K562 (cell line): ENCODE measurements around the gene PLCL1. TPM values are rescaled to one million over a fixed set of nuclear protein-coding genes. Genes with fewer than 3 reads are reported as not detected.

Experiments
- ATAC-seq: fragments of 200-7000 bp; cut with Tn5 transposase; 3 replicates; pipeline ENCODE4 v1.9.1; 2020; ENCODE audit warnings: moderate library complexity
- BruUV-seq: library from RNA; stranded (reverse); fragments of 400-500 nt; replicated peaks from 2 replicates; lab custom pipeline; 2021; lab: Mats Ljungman, UMichigan
- CTCF ChIA-PET: fragments of 300-600 bp; formaldehyde crosslinking; extraction: SDS; loops from one replicate; lab custom pipeline; 2021; ENCODE audit warnings: low intra/inter-chr PET ratio; lab: Yijun Ruan, JAX
- POLR2A ChIA-PET: fragments of 300-600, 350-650 bp; sonication (Branson Sonifier 250); formaldehyde crosslinking; extraction: SDS; loops from one replicate; lab custom pipeline; 2021; ENCODE audit warnings: antibody characterized with exemption, inconsistent platforms; lab: Yijun Ruan, JAX
- DNase-seq, 4 experiments: peaks; one replicate each; pipeline versions ENCODE4 v3.0.0 to v3.0.0-alpha.2; 2011 to 2018; ENCODE audit warnings: low spot score in 3 of 4, mixed read lengths in 3 of 4; ENCODE audit errors: extremely low read depth in 1 of 4
- FAIRE-seq: peaks from 2 replicates; lab custom pipeline; 2011; peaks lifted over from hg19 to GRCh38; lab: Jason Lieb, UNC
- H2AFZ ChIP-seq: 2 replicates; pipeline ENCODE4 v1.6.0; 2011; ENCODE audit warnings: low read depth, low read length, control low read depth, inconsistent platforms
- H3K27ac ChIP-seq: fragments of 200-600 bp; 3 replicates; pipeline ENCODE4 v1.8.0; 2011; ENCODE audit warnings: low read depth, mild to moderate bottlenecking, control low read depth, inconsistent platforms, low read length, moderate library complexity, mixed read lengths; ENCODE audit errors: extremely low read depth
- H3K27me3 ChIP-seq, 2 experiments: fragments of 300-600 bp in 1 of 2; 2 replicates in 1 of 2; 3 replicates in 1 of 2; pipeline versions ENCODE4 v1.6.0 to v1.8.0; 2011; ENCODE audit warnings: inconsistent platforms in 2 of 2, low read length in 2 of 2, mild to moderate bottlenecking in 1 of 2, mixed read lengths in 1 of 2, moderate library complexity in 1 of 2; ENCODE audit not compliant: control insufficient read depth in 2 of 2, insufficient read depth in 2 of 2
- H3K36me3 ChIP-seq: fragments of 300-600 bp; 3 replicates; pipeline ENCODE4 v1.8.0; 2011; ENCODE audit warnings: mild to moderate bottlenecking, low read length, inconsistent platforms; ENCODE audit not compliant: control insufficient read depth, insufficient read depth
- H3K4me1 ChIP-seq, 2 experiments: fragments of 200-600 bp in 1 of 2; replicated peaks in 1 of 2; 2 replicates in 1 of 2; 3 replicates in 1 of 2; pipeline versions ENCODE4 v1.5.1 to v1.8.0; 2011; ENCODE audit warnings: inconsistent platforms in 2 of 2, low read length in 2 of 2, mild to moderate bottlenecking in 1 of 2, mixed read lengths in 1 of 2, moderate library complexity in 1 of 2; ENCODE audit not compliant: control insufficient read depth in 2 of 2, insufficient read depth in 2 of 2
- H3K4me2 ChIP-seq: 2 replicates; pipeline ENCODE4 v1.6.1; 2011; ENCODE audit warnings: low read length, control low read depth, inconsistent platforms, mixed read lengths; ENCODE audit not compliant: insufficient read depth
- H3K4me3 ChIP-seq: fragments of 200-600 bp; sonication (generic), shearing (Covaris generic); 2 replicates; pipeline ENCODE4 v1.5.1; 2016; ENCODE audit warnings: control low read depth, inconsistent platforms
- H3K79me2 ChIP-seq: fragments of 200-600 bp; 3 replicates; pipeline ENCODE4 v1.8.0; 2011; ENCODE audit warnings: low read length, inconsistent platforms; ENCODE audit not compliant: control insufficient read depth, insufficient read depth
- H3K9ac ChIP-seq, 2 experiments: 2 replicates each; pipeline versions ENCODE4 v1.6.0 to v1.6.1; 2011; ENCODE audit warnings: low read depth in 2 of 2, low read length in 2 of 2, control low read depth in 1 of 2, inconsistent platforms in 1 of 2, mild to moderate bottlenecking in 1 of 2, mixed read lengths in 1 of 2; ENCODE audit not compliant: insufficient read depth in 1 of 2
- H3K9me1 ChIP-seq: one replicate; pipeline ENCODE4 v1.6.0; 2011; ENCODE audit warnings: inconsistent platforms, mild to moderate bottlenecking, low read length, moderate library complexity; ENCODE audit not compliant: control insufficient read depth, insufficient read depth
- H3K9me3 ChIP-seq: replicated peaks from 2 replicates; pipeline ENCODE4 v1.5.1; 2011; ENCODE audit warnings: low read depth, low read length, inconsistent platforms; ENCODE audit not compliant: control insufficient read depth, insufficient read depth
- H4K20me1 ChIP-seq: replicated peaks from 2 replicates; pipeline ENCODE4 v1.6.1; 2011; ENCODE audit warnings: low read length, inconsistent platforms, mixed read lengths; ENCODE audit not compliant: control insufficient read depth, insufficient read depth
- ARID1B ChIP-seq: fragments of 450-650 bp; IDR thresholded peaks from 2 replicates; pipeline ENCODE4 v1.6.1; 2016; ENCODE audit warnings: antibody characterized with exemption, mild to moderate bottlenecking, inconsistent platforms
- CBFA2T2 ChIP-seq: fragments of 450-650 bp; conservative IDR thresholded peaks from 2 replicates; pipeline ENCODE4 v1.6.1; 2017; ENCODE audit warnings: mild to moderate bottlenecking
- EGR1 ChIP-seq: fragments of 450-650 bp; conservative IDR thresholded peaks from 2 replicates; pipeline ENCODE4 v1.6.1; 2017; ENCODE audit warnings: mild to moderate bottlenecking
- FOXK2 ChIP-seq, 2 experiments: fragments of 450-650 bp; IDR thresholded peaks in 1 of 2; conservative IDR thresholded peaks in 1 of 2; 2 replicates each; pipeline ENCODE4 v1.6.1; 2016; ENCODE audit warnings: low read depth in 2 of 2, mild to moderate bottlenecking in 1 of 2
- MEIS2 ChIP-seq: fragments of 450-650 bp; IDR thresholded peaks from 2 replicates; pipeline ENCODE4 v1.6.1; 2014; ENCODE audit warnings: mild to moderate bottlenecking; ENCODE audit not compliant: partially characterized antibody
- RCOR1 ChIP-seq, 2 experiments: IDR thresholded peaks; 2 replicates each; pipeline ENCODE4 v1.6.1; 2012; ENCODE audit warnings: low read depth in 2 of 2, low read length in 2 of 2, borderline replicate concordance in 1 of 2, improper control_type of control experiment in 1 of 2
- ZEB2 ChIP-seq: fragments of 450-650 bp; IDR thresholded peaks from 2 replicates; pipeline ENCODE4 v1.6.1; 2016
- ZNF239 ChIP-seq: fragments of 250-450 bp; sonication (Bioruptor Pico); IDR thresholded peaks from 2 replicates; pipeline ENCODE4 v1.4.0; 2020; ENCODE audit warnings: mild to moderate bottlenecking
- ZNF668 ChIP-seq: fragments of 250-450 bp; sonication (Bioruptor Pico); IDR thresholded peaks from 2 replicates; pipeline ENCODE4 v1.8.0; 2022; ENCODE audit warnings: mild to moderate bottlenecking, inconsistent platforms
- ZNF699 ChIP-seq: fragments of 250-450 bp; sonication (Bioruptor Pico); IDR thresholded peaks from 2 replicates; pipeline ENCODE4 v1.8.0; 2021; ENCODE audit warnings: mild to moderate bottlenecking, moderate library complexity; ENCODE audit not compliant: insufficient replicate concordance
- ZNF766 ChIP-seq: fragments of 200-800 bp; sonication (Bioruptor generic); conservative IDR thresholded peaks from 2 replicates; pipeline ENCODE4 v1.6.1; 2016; ENCODE audit warnings: missing genetic modification characterization, missing compliant biosample characterization
- ZZZ3 ChIP-seq: fragments of 450-650 bp; IDR thresholded peaks from 2 replicates; pipeline ENCODE4 v1.6.1; 2016; ENCODE audit warnings: antibody characterized with exemption, mild to moderate bottlenecking, moderate library complexity
- WGBS: fragments of 100-300 bp; shearing (Covaris generic); methylation state at CpG from one replicate; pipeline ENCODE4 v1.1.6; 2016; ENCODE audit warnings: low coverage, mixed read lengths; ENCODE audit not compliant: insufficient coverage; ENCODE audit errors: missing lambda C conversion rate; 5-methylcytosine and 5-hydroxymethylcytosine counted together
- in situ Hi-C: fragments of 300-500 bp; cut with MboI; formaldehyde crosslinking; loops from 4 replicates; pipeline ENCODE4 v1.15.0; 2018; ENCODE audit warnings: inconsistent platforms, mixed read lengths
- intact Hi-C: fragments of 100-400 bp; cut with micrococcal nuclease; formaldehyde crosslinking; loops from 2 replicates; pipeline ENCODE4 v1.14.2; 2022
- polyA plus RNA-seq, 8 experiments: library from polyadenylated mRNA; depleted of rRNA in 4 of 8; stranded (reverse) in 5 of 8; unstranded in 3 of 8; fragments of >200 nt; fragmentation: Nextera tagmentation in 2 of 8; fragmentation: Illumina TruSeq in 1 of 8; extraction: Ambion mirVana in 2 of 8; extraction: Trizol in 1 of 8; gene quantifications; 2 replicates each; pipeline versions ENCODE4 v1.2.1 to v1.2.3, GENCODE V29; 2011 to 2014; ENCODE audit warnings: inconsistent platforms in 1 of 8, missing spikeins in 1 of 8
- total RNA-seq, 7 experiments: library from RNA; depleted of rRNA in 6 of 7; stranded (reverse); fragments of >200 nt in 6 of 7; fragmentation: Illumina TruSeq in 2 of 7; extraction: Trizol in 2 of 7; gene quantifications; 2 replicates each; pipeline versions ENCODE4 v1.2.1 to v1.2.3, GENCODE V29; 2011 to 2021; ENCODE audit warnings: low replicate concordance in 1 of 7
- TF ChIP-seq, protein P1 (sequence below): fragments of 200-800 bp; sonication (Bioruptor generic); IDR thresholded peaks from 2 replicates; pipeline ENCODE4 v1.6.1; 2017; ENCODE audit warnings: missing genetic modification characterization, missing compliant biosample characterization
- TF ChIP-seq, protein P2 (sequence below): fragments of 450-650 bp; IDR thresholded peaks from 2 replicates; pipeline ENCODE4 v1.6.1; 2016
- TF ChIP-seq, protein P3 (sequence below): sonication (generic); formaldehyde crosslinking; IDR thresholded peaks from 2 replicates; pipeline ENCODE4 v1.8.0; 2022; ENCODE audit warnings: missing genetic modification reagents, mild to moderate bottlenecking, moderate library complexity, borderline replicate concordance

PLCL1 gene
- total and polyA plus RNA-seq, 9 of the 15 experiments (the other 6 are each of a cell fraction or from before 2014, with no cell fraction given) = 2.0 to 17.7 (median 8.6) TPM

GRCh38 chr2:197996583-197996982, 192.2 kb downstream of the PLCL1 start (continued):
- no peak for TF ChIP-seq ZNF699 (CRISPR knock-in tag)
- TF ChIP-seq ZNF239 (CRISPR knock-in tag) = no peak
- peak; percentile 43; the same call in 1 of the 2 replicates for TF ChIP-seq ARID1B
- TF ChIP-seq ZNF668 (CRISPR knock-in tag) = no peak

DNA sequence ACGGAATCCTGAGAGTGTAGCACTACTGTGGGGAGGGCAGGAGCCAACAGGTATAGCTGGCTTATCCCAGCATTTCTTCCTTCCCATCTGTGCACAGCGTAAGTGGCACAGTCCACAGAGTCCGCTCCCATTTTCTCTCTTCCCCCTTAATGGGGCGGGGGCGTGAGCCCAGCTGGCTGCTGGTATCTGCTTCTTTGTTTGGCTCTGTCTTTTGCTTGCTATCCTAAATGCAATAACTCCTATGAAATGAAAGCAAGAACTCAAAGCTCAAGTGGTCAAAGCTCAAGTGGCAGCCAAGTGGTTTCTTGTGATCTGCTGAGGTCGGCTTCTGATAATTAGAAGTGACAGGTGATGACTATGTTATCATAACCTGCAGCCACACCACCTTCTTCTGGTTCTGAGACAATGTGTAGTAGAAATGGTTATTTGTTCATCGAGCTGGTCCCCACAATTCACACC, 192.7 kb downstream of the PLCL1 start:
- POLR2A ChIA-PET = interaction anchor here (1.2 to 1.8 kb wide), 3 partner anchors 9 to 119 kb away, joined by 3 to 10 read pairs (median 3); no protein-coding TSS in a partner anchor
- peak overlapping the region; percentile 65 for H3K4me2 ChIP-seq
- peaks cover 22 to 56% of the 10 kb centered on the region in 2 experiments for H3K4me1 ChIP-seq
- H3K9ac ChIP-seq = peak overlapping the region; percentile 44 to 65; a peak in 3 of 4 replicates
- ATAC-seq (peak; percentile 43), DNase-seq (peak in 2 of 4 experiments; percentile 16 to 65), FAIRE-seq (peak; percentile 77)
- no peak overlapping the region for H3K4me3 ChIP-seq
- H3K36me3 ChIP-seq = peaks cover 2% of the 10 kb centered on the region; the same call in 2 of the 3 replicates
- peak overlapping the region; percentile 60 for H2AFZ ChIP-seq
- intact Hi-C loops (loop anchor here (5.0 kb wide), 3 partner anchors 50 to 195 kb away; partner anchors contain the start of gene PLCL1), in situ Hi-C loops (no loop called here)
- no peaks in the 10 kb centered on the region for H4K20me1 ChIP-seq
- peak overlapping the region; percentile 67 for H3K27ac ChIP-seq
- WGBS = 35% methylated on average over 7 of the region's 7 CpGs
- no TSS peak for BruUV-seq
- H3K9me1 ChIP-seq = no peaks in the 10 kb centered on the region
- no peaks in the 10 kb centered on the region for H3K9me3 ChIP-seq
- peaks cover 68% of the 10 kb centered on the region for H3K79me2 ChIP-seq
- no peaks in the 10 kb centered on the region for H3K27me3 ChIP-seq
- CTCF ChIA-PET = no interaction called here
- TF ChIP-seq ZEB2 (peak; percentile 44; the same call in 1 of the 2 replicates), EGR1 (peak; percentile 43), RCOR1 (IDR thresholded peaks at IDR 0.05; ENCODE audit: borderline replicate concordance in 1 of 2, low read depth in 2 of 2, low read length in 2 of 2) (peak in 1 of 2 experiments; percentile 8; a peak in 2 of 4 replicates), ZZZ3 (no peak), MEIS2 (peak; percentile 52), FOXK2 (conservative IDR thresholded peaks at IDR 0.05 in 1 of 2, IDR thresholded peaks at IDR 0.05 in 1 of 2; ENCODE audit: low read depth in 2 of 2) (no peak), ZNF766 (CRISPR knock-in tag) (peak; percentile 68; the same call in 1 of the 2 replicates), CBFA2T2 (peak; percentile 53)
- TF ChIP-seq, protein P1, sequence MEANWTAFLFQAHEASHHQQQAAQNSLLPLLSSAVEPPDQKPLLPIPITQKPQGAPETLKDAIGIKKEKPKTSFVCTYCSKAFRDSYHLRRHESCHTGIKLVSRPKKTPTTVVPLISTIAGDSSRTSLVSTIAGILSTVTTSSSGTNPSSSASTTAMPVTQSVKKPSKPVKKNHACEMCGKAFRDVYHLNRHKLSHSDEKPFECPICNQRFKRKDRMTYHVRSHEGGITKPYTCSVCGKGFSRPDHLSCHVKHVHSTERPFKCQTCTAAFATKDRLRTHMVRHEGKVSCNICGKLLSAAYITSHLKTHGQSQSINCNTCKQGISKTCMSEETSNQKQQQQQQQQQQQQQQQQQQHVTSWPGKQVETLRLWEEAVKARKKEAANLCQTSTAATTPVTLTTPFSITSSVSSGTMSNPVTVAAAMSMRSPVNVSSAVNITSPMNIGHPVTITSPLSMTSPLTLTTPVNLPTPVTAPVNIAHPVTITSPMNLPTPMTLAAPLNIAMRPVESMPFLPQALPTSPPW = no peak
- TF ChIP-seq, protein P2, sequence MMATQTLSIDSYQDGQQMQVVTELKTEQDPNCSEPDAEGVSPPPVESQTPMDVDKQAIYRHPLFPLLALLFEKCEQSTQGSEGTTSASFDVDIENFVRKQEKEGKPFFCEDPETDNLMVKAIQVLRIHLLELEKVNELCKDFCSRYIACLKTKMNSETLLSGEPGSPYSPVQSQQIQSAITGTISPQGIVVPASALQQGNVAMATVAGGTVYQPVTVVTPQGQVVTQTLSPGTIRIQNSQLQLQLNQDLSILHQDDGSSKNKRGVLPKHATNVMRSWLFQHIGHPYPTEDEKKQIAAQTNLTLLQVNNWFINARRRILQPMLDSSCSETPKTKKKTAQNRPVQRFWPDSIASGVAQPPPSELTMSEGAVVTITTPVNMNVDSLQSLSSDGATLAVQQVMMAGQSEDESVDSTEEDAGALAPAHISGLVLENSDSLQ = peak; percentile 28; the same call in 1 of the 2 replicates
- TF ChIP-seq, protein P3, sequence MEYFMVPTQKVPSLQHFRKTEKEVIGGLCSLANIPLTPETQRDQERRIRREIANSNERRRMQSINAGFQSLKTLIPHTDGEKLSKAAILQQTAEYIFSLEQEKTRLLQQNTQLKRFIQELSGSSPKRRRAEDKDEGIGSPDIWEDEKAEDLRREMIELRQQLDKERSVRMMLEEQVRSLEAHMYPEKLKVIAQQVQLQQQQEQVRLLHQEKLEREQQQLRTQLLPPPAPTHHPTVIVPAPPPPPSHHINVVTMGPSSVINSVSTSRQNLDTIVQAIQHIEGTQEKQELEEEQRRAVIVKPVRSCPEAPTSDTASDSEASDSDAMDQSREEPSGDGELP (CRISPR knock-in tag) = peak; percentile 71
